ENCODE data around the gene TRMU. TPM values are rescaled to one million over a fixed set of nuclear protein-coding genes. Genes with fewer than 3 reads are reported as not detected.

TRMU gene
- total and polyA plus RNA-seq, 5 donors from 2014 or later = 11.0 to 63.3 (median 17.1) TPM

DNA sequence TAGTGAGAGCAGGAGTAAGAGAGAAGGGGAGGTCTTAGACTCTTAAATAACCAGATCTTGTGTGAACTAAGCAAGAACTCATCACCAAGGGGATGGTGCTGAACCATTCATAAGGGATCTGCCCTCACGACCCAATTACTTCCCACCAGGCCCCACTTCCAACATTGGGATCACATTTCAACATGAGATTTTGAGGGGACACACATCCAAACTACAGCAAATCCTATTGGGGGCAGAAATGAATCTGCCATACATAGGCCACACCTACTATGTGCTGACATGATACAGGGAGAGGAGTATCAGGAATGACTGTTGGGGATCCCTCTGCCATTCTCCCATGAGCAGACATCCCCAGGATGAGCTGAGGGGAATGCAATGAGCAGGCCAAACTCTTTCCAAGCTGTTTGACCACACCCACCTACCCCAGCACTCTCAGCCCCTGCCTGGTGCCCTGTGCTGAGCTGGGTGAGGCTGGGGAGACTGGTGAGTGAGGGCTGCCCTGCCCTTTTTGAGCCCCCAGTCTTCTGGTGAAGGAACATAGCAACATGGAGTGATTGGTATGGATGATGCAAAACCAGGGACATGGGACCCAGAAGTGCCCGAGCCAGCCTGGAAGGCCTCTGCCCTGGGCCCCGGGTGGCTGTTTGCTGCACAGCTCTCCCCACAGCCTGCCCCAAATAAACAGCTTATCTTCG is 40.1 kb upstream of the TRMU start:
- Histone ChIP-seq H3K4me3 (ENCODE audit: low read depth, low read length) (peak overlapping the region; percentile 68), H3K27ac (ENCODE audit: insufficient read depth, low read length, poor library complexity, severe bottlenecking) (peak overlapping the region; percentile 90), H3K27me3 (ENCODE audit: control insufficient read depth, insufficient read depth, low read length) (no peaks in the 10 kb centered on the region), H3K9me3 (ENCODE audit: control insufficient read depth in 2 of 2, low read length in 2 of 2) (no peaks in the 10 kb centered on the region), H3K4me1 (ENCODE audit: control insufficient read depth, insufficient read depth, low read length, poor library complexity, severe bottlenecking) (peaks cover 21% of the 10 kb centered on the region), H3K36me3 (ENCODE audit: control insufficient read depth, insufficient read depth, low read length) (no peaks in the 10 kb centered on the region)
- H3K9me3 Mint-ChIP-seq = peaks cover 0 to 3% (median 0%) of the 10 kb centered on the region in 7 donors
- peaks cover 2 to 37% (median 11%) of the 10 kb centered on the region in 4 donors for H3K4me1 Mint-ChIP-seq
- peak in 1 of 3 donors; percentile 20 for DNase-seq
- H3K4me3 Mint-ChIP-seq = peak overlapping the region; percentile 85 to 95 (median 92)
- H3K27ac Mint-ChIP-seq = peak overlapping the region; percentile 98 to 100 (median 99)
- peaks cover 7% of the 10 kb centered on the region for H3K36me3 Mint-ChIP-seq
- no peak for ATAC-seq (ENCODE audit: low read depth in 2 of 2)
- H3K27me3 Mint-ChIP-seq = peaks cover 3% of the 10 kb centered on the region

DNA sequence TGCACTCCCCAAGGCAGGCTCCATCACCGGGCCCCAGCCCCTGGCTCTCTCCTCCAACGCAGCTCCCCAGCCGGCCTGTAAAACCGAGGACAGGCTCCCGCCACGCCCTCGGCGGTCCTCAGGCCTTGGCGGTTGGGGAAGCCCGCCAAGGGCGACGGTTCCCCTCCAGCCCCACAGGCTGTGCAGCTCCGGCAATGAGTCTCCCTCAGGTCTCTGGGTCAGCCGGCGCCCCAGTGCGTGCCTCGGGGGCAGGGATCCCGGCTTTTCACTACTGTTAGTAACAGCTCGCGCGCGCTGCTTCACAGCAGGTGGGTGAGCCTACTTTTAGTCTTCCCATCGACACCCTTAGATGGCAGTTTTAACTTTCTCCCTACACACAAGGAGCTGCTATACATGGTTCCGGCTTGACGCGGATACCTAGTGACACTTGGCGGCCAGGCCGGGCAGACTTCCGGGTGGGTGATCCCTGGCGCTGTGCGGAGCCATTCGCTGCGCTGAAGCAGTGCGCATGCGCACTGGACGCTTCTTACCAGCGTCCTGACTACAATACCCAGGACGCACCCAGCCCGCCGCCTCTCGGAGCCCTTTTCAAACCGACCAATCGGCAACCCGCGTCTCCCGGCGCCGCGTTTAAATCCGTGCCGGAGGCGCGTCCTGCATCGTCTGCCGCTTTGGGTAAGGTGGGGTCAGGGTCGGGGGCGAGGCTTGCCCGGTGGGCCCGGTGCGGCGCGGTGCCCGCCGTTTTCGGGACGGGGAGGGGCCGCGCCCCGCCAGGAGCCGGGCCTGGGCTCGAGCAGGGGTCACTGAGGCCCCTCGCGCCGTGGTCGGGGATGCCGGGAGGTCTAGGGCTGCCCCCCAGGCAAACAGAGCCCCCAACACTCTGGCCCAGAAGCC is 39.0 kb upstream of the TRMU start, which contains the start of gene GTSE1:
Gene GTSE1, plus strand, starts transcription at position 614 of the 894 bp plus-strand sequence. CDS start 531 bp downstream, outside the sequence.
- peaks cover 5% of the 10 kb centered on the region for H3K27me3 Mint-ChIP-seq
- peaks cover 0 to 1% (median 0%) of the 10 kb centered on the region in 7 donors for H3K9me3 Mint-ChIP-seq
- H3K36me3 Mint-ChIP-seq = peaks cover 7% of the 10 kb centered on the region
- H3K4me1 Mint-ChIP-seq = peaks cover 2 to 37% (median 11%) of the 10 kb centered on the region in 4 donors
- DNase-seq (peak; percentile 96 to 99 (median 97)), ATAC-seq (ENCODE audit: low read depth in 2 of 2) (peak; percentile 98 to 99)
- H3K4me1 ChIP-seq (ENCODE audit: control insufficient read depth, insufficient read depth, low read length, poor library complexity, severe bottlenecking) = peaks cover 21% of the 10 kb centered on the region
- H3K27me3 ChIP-seq (ENCODE audit: control insufficient read depth, insufficient read depth, low read length) = no peaks in the 10 kb centered on the region
- H3K27ac Mint-ChIP-seq = peak within 1 kb of the TSS; percentile 98 to 100 (median 99)
- peak within 1 kb of the TSS; percentile 90 for H3K27ac ChIP-seq (ENCODE audit: insufficient read depth, low read length, poor library complexity, severe bottlenecking)
- peak within 1 kb of the TSS; percentile 85 to 95 (median 92) for H3K4me3 Mint-ChIP-seq
- no peaks in the 10 kb centered on the region for H3K36me3 ChIP-seq (ENCODE audit: control insufficient read depth, insufficient read depth, low read length)
- no peaks in the 10 kb centered on the region for H3K9me3 ChIP-seq (ENCODE audit: control insufficient read depth in 2 of 2, low read length in 2 of 2)
- H3K4me3 ChIP-seq (ENCODE audit: low read depth, low read length) = peak within 1 kb of the TSS; percentile 68

DNA sequence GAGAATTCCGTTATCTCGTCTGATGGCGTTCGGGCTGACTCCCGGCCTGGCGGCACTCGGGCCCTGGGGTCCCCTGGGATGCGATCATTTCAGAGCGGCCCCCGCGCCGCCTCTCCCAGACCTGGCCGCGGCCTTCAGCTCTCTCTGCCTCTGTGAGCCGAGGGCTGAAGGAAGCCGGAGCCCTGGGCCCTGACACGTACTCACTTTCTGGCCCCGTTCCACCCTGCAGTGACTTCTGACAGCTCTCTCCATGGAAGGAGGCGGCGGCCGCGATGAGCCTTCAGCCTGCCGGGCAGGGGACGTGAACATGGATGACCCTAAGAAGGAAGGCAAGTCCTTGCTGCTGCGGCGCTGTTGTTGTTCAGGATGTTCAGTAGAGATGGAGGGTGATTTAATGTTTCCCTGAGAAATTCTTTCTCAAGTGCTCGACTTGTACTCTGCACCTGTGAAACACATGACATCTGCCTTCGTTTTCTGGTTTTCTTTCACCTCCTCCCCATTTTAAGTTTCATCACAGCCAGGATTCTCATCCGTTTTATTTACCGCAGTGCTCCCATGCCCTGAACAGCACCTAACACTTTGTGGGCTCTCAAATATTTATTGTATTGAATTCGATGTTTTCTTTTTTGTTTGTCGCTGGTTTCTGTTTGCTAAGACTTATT is 38.2 kb upstream of the TRMU start:
- Histone ChIP-seq H3K4me1 (ENCODE audit: control insufficient read depth, insufficient read depth, low read length, poor library complexity, severe bottlenecking) (peaks cover 21% of the 10 kb centered on the region), H3K27ac (ENCODE audit: insufficient read depth, low read length, poor library complexity, severe bottlenecking) (peak overlapping the region; percentile 90), H3K27me3 (ENCODE audit: control insufficient read depth, insufficient read depth, low read length) (no peaks in the 10 kb centered on the region), H3K36me3 (ENCODE audit: control insufficient read depth, insufficient read depth, low read length) (no peaks in the 10 kb centered on the region), H3K4me3 (ENCODE audit: low read depth, low read length) (peak overlapping the region; percentile 55), H3K9me3 (ENCODE audit: control insufficient read depth in 2 of 2, low read length in 2 of 2) (no peaks in the 10 kb centered on the region)
- peaks cover 0 to 1% (median 0%) of the 10 kb centered on the region in 7 donors for H3K9me3 Mint-ChIP-seq
- peak overlapping the region; percentile 74 to 90 (median 85) for H3K4me3 Mint-ChIP-seq
- peak overlapping the region in 2 of 3 donors; percentile 38 to 43 for H3K27ac Mint-ChIP-seq
- DNase-seq = peak in 1 of 3 donors; percentile 30
- H3K4me1 Mint-ChIP-seq = peaks cover 2 to 35% (median 11%) of the 10 kb centered on the region in 4 donors
- peaks cover 5% of the 10 kb centered on the region for H3K27me3 Mint-ChIP-seq
- H3K36me3 Mint-ChIP-seq = peaks cover 4% of the 10 kb centered on the region
- ATAC-seq (ENCODE audit: low read depth in 2 of 2) = no peak

DNA sequence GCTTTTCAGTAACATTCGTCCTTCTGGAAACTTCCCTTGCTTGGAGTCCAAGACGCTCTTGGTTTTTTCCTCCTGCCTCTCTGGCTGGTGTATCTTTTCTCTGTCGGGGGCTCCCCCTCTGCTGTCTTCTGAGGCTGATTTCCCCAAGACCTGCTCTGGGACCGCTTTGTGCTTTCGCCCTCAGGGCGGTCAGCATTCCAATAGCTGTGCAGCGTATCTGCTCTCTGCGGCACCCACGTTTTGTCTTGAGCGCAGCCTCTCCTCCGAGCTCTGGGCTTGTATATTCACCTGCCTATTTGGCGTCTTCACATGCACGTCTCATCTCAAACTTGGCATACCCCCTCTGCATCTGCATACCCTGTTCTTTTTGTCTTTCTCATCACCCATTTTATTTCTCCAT is 36.4 kb upstream of the TRMU start:
- no peak overlapping the region for H3K27ac Mint-ChIP-seq
- no peak overlapping the region for H3K4me3 ChIP-seq (ENCODE audit: low read depth, low read length)
- DNase-seq = no peak
- no peaks in the 10 kb centered on the region for H3K36me3 ChIP-seq (ENCODE audit: control insufficient read depth, insufficient read depth, low read length)
- no peaks in the 10 kb centered on the region for H3K27me3 ChIP-seq (ENCODE audit: control insufficient read depth, insufficient read depth, low read length)
- ATAC-seq (ENCODE audit: low read depth in 2 of 2) = no peak
- H3K27ac ChIP-seq (ENCODE audit: insufficient read depth, low read length, poor library complexity, severe bottlenecking) = no peak overlapping the region
- H3K27me3 Mint-ChIP-seq = peaks cover 5% of the 10 kb centered on the region
- H3K9me3 Mint-ChIP-seq = no peaks in the 10 kb centered on the region
- no peaks in the 10 kb centered on the region for H3K9me3 ChIP-seq (ENCODE audit: control insufficient read depth in 2 of 2, low read length in 2 of 2)
- peaks cover 4 to 37% (median 15%) of the 10 kb centered on the region in 4 donors for H3K4me1 Mint-ChIP-seq
- H3K36me3 Mint-ChIP-seq = no peaks in the 10 kb centered on the region
- peaks cover 22% of the 10 kb centered on the region for H3K4me1 ChIP-seq (ENCODE audit: control insufficient read depth, insufficient read depth, low read length, poor library complexity, severe bottlenecking)
- H3K4me3 Mint-ChIP-seq = peak overlapping the region in 3 of 4 donors; percentile 52 to 82 (median 79)

- peaks cover 4 to 34% (median 17%) of the 10 kb centered on the region in 4 donors for H3K4me1 Mint-ChIP-seq
- H3K4me1 ChIP-seq (ENCODE audit: control insufficient read depth, insufficient read depth, low read length, poor library complexity, severe bottlenecking) = peaks cover 25% of the 10 kb centered on the region
- no peak for DNase-seq
- no peaks in the 10 kb centered on the region for H3K36me3 Mint-ChIP-seq
- H3K9me3 ChIP-seq (ENCODE audit: control insufficient read depth in 2 of 2, low read length in 2 of 2) = no peaks in the 10 kb centered on the region
- peaks cover 5% of the 10 kb centered on the region for H3K27me3 Mint-ChIP-seq
- ATAC-seq (ENCODE audit: low read depth in 2 of 2) = no peak
- H3K27me3 ChIP-seq (ENCODE audit: control insufficient read depth, insufficient read depth, low read length) = no peaks in the 10 kb centered on the region
- no peaks in the 10 kb centered on the region for H3K36me3 ChIP-seq (ENCODE audit: control insufficient read depth, insufficient read depth, low read length)
- H3K4me3 Mint-ChIP-seq = peak overlapping the region in 2 of 4 donors; percentile 30 to 40
- peak overlapping the region in 1 of 3 donors; percentile 38 for H3K27ac Mint-ChIP-seq
- H3K4me3 ChIP-seq (ENCODE audit: low read depth, low read length) = no peak overlapping the region
- no peaks in the 10 kb centered on the region for H3K9me3 Mint-ChIP-seq
- H3K27ac ChIP-seq (ENCODE audit: insufficient read depth, low read length, poor library complexity, severe bottlenecking) = no peak overlapping the region
These were observed 35.0 kb upstream of the TRMU start for GRCh38 chr22:46300491-46300890.

- DNase-seq (no peak), ATAC-seq (ENCODE audit: low read depth in 2 of 2) (no peak)
- H3K4me3 Mint-ChIP-seq = no peak overlapping the region
- H3K4me1 ChIP-seq (ENCODE audit: control insufficient read depth, insufficient read depth, low read length, poor library complexity, severe bottlenecking) = peaks cover 5% of the 10 kb centered on the region
- H3K27ac ChIP-seq (ENCODE audit: insufficient read depth, low read length, poor library complexity, severe bottlenecking) = no peak overlapping the region
- H3K27me3 ChIP-seq (ENCODE audit: control insufficient read depth, insufficient read depth, low read length) = no peaks in the 10 kb centered on the region
- H3K27ac Mint-ChIP-seq = peak overlapping the region in 2 of 3 donors; percentile 30 to 57
- no peak overlapping the region for H3K4me3 ChIP-seq (ENCODE audit: low read depth, low read length)
- no peaks in the 10 kb centered on the region for H3K36me3 ChIP-seq (ENCODE audit: control insufficient read depth, insufficient read depth, low read length)
- H3K9me3 ChIP-seq (ENCODE audit: control insufficient read depth in 2 of 2, low read length in 2 of 2) = no peaks in the 10 kb centered on the region
- H3K9me3 Mint-ChIP-seq = no peaks in the 10 kb centered on the region
- H3K36me3 Mint-ChIP-seq = no peaks in the 10 kb centered on the region
- H3K4me1 Mint-ChIP-seq = peaks cover 2 to 22% (median 13%) of the 10 kb centered on the region in 4 donors
- H3K27me3 Mint-ChIP-seq = peaks cover 5% of the 10 kb centered on the region
These were observed 32.1 kb upstream of the TRMU start for GRCh38 chr22:46303347-46303965.
